Endodermal cell (in vitro differentiated cells): ENCODE measurements around the gene HOXA6. TPM values are rescaled to one million over a fixed set of nuclear protein-coding genes. Genes with fewer than 3 reads are reported as not detected.

Experiments
- DNase-seq: peaks from one replicate; pipeline ENCODE4 v3.0.0-alpha.2; 2017
- H3K27ac ChIP-seq: 2 replicates; pipeline ENCODE4 v1.5.1; 2013; ENCODE audit warnings: mild to moderate bottlenecking, low read depth, low read length, moderate library complexity
- H3K27me3 ChIP-seq: 2 replicates; pipeline ENCODE4 v1.6.1; 2013; ENCODE audit warnings: mild to moderate bottlenecking, low read length, moderate library complexity; ENCODE audit not compliant: insufficient read depth, control insufficient read depth, poor library complexity, severe bottlenecking
- H3K36me3 ChIP-seq: 2 replicates; pipeline ENCODE4 v1.7.0; 2013; ENCODE audit warnings: mild to moderate bottlenecking, low read length, moderate library complexity; ENCODE audit not compliant: control insufficient read depth, insufficient read depth
- H3K4me1 ChIP-seq: one replicate; pipeline ENCODE4 v1.7.0; 2013; ENCODE audit warnings: low read length; ENCODE audit not compliant: control insufficient read depth, insufficient read depth
- H3K4me3 ChIP-seq: 2 replicates; pipeline ENCODE4 v1.5.1; 2013; ENCODE audit warnings: mild to moderate bottlenecking, low read length, moderate library complexity
- H3K9ac ChIP-seq: 2 replicates; pipeline ENCODE4 v1.6.1; 2013; ENCODE audit warnings: mild to moderate bottlenecking, low read length, moderate library complexity; ENCODE audit not compliant: poor library complexity, severe bottlenecking; ENCODE audit errors: extremely low read depth
- H3K9me3 ChIP-seq: 2 replicates; pipeline ENCODE4 v1.6.1; 2013; ENCODE audit warnings: mild to moderate bottlenecking, low read length, moderate library complexity; ENCODE audit not compliant: control insufficient read depth
- H3K27ac Mint-ChIP-seq: 2 replicates; pipeline ENCODE4 v1.8.0; 2020; ENCODE audit warnings: mixed read lengths
- H3K27me3 Mint-ChIP-seq: 2 replicates; pipeline ENCODE4 v1.8.0; 2021; ENCODE audit warnings: mild to moderate bottlenecking, mixed read lengths; ENCODE audit not compliant: insufficient read depth
- H3K36me3 Mint-ChIP-seq: 2 replicates; pipeline ENCODE4 v1.8.0; 2020; ENCODE audit warnings: low read depth, mixed read lengths
- H3K4me1 Mint-ChIP-seq: 2 replicates; pipeline ENCODE4 v1.8.0; 2020; ENCODE audit warnings: mixed read lengths
- H3K4me3 Mint-ChIP-seq: 2 replicates; pipeline ENCODE4 v1.8.0; 2020; ENCODE audit warnings: mild to moderate bottlenecking, moderate library complexity, mixed read lengths
- H3K9me3 Mint-ChIP-seq: 2 replicates; pipeline ENCODE4 v1.8.0; 2020; ENCODE audit warnings: mild to moderate bottlenecking, mixed read lengths
- CTCF ChIP-seq: fragments of 200-600 bp; sonication (generic); conservative IDR thresholded peaks from 2 replicates; pipeline ENCODE4 v1.5.0; 2021; ENCODE audit warnings: antibody characterized with exemption, mild to moderate bottlenecking
- WGBS, 2 experiments: methylation state at CpG; one replicate each; pipeline versions ENCODE4 v1.1.5 to v1.1.7; 2013; ENCODE audit warnings: missing lambda C conversion rate in 2 of 2, mixed read lengths in 1 of 2; ENCODE audit not compliant: insufficient coverage in 1 of 2, insufficient read length in 1 of 2; 5-methylcytosine and 5-hydroxymethylcytosine counted together
- total RNA-seq, 2 donors: library from RNA; stranded (reverse); fragmentation: NEBNext Ultra II Directional in 1 of 2; extraction: Animal tissue kit (Norgen Biotek cat#: 25700) in 1 of 2; gene quantifications; 2 replicates in 1 of 2; 3 replicates in 1 of 2; pipeline ENCODE4 v1.2.1, GENCODE V29; 2021

HOXA6 gene
- total RNA-seq, 2 donors from 2014 or later = not detected

- Histone ChIP-seq H3K27ac (no peak within 1 kb of the TSS), H3K9ac (no peak within 1 kb of the TSS), H3K36me3 (no peaks in the 10 kb centered on the region), H3K9me3 (peaks cover 5% of the 10 kb centered on the region), H3K4me3 (no peak within 1 kb of the TSS), H3K4me1 (no peaks in the 10 kb centered on the region), H3K27me3 (peaks cover 100% of the 10 kb centered on the region)
- H3K27me3 Mint-ChIP-seq = peaks cover 99% of the 10 kb centered on the region
- H3K27ac Mint-ChIP-seq = no peak within 1 kb of the TSS
- 10 to 16% methylated on average over 35 to 80 of the region's 82 CpGs for WGBS, 2 experiments
- H3K4me3 Mint-ChIP-seq = no peak within 1 kb of the TSS
- H3K9me3 Mint-ChIP-seq = peaks cover 8% of the 10 kb centered on the region
- TF ChIP-seq CTCF = no peak
- H3K36me3 Mint-ChIP-seq = no peaks in the 10 kb centered on the region
- DNase-seq = no peak
- H3K4me1 Mint-ChIP-seq = no peaks in the 10 kb centered on the region
These were observed 17.8 kb upstream of the HOXA6 start, which contains the start of gene HOXA9 for GRCh38 chr7:27165089-27165995. Gene HOXA9 (minus strand): TSS chr7:27165537. CDS start chr7:27165457, 80 bp downstream.

- Mint-ChIP-seq H3K4me3 (no peak overlapping the region), H3K27ac (no peak overlapping the region), H3K4me1 (no peaks in the 10 kb centered on the region), H3K36me3 (no peaks in the 10 kb centered on the region), H3K27me3 (peaks cover 99% of the 10 kb centered on the region), H3K9me3 (peaks cover 8% of the 10 kb centered on the region)
- H3K36me3 ChIP-seq = no peaks in the 10 kb centered on the region
- no peak overlapping the region for H3K9ac ChIP-seq
- no peak overlapping the region for H3K4me3 ChIP-seq
- 4% methylated on average over 18 to 47 of the region's 47 CpGs for WGBS, 2 experiments
- peaks cover 100% of the 10 kb centered on the region for H3K27me3 ChIP-seq
- peak; percentile 88 for DNase-seq
- peaks cover 5% of the 10 kb centered on the region for H3K9me3 ChIP-seq
- peak; percentile 60 for TF ChIP-seq CTCF
- no peak overlapping the region for H3K27ac ChIP-seq
- H3K4me1 ChIP-seq = no peaks in the 10 kb centered on the region
These were observed 17.0 kb upstream of the HOXA6 start for GRCh38 chr7:27164367-27165088.

- Histone ChIP-seq H3K27ac (no peak overlapping the region), H3K4me3 (no peak overlapping the region), H3K4me1 (no peaks in the 10 kb centered on the region), H3K9me3 (peaks cover 9% of the 10 kb centered on the region), H3K27me3 (peaks cover 100% of the 10 kb centered on the region), H3K9ac (no peak overlapping the region), H3K36me3 (no peaks in the 10 kb centered on the region)
- whole genome bisulfite sequencing, 2 experiments = 9 to 28% methylated on average over 4 to 12 of the region's 12 CpGs
- Mint-ChIP-seq H3K27me3 (peaks cover 99% of the 10 kb centered on the region), H3K9me3 (peaks cover 8% of the 10 kb centered on the region), H3K36me3 (no peaks in the 10 kb centered on the region), H3K27ac (no peak overlapping the region), H3K4me3 (no peak overlapping the region), H3K4me1 (no peaks in the 10 kb centered on the region)
- DNase-seq = no peak
- TF ChIP-seq CTCF = no peak
These were observed 16.4 kb upstream of the HOXA6 start for GRCh38 chr7:27164045-27164366.
